GM12878 (cell line): ENCODE measurements around the gene ST6GALNAC3.

Experiments
- DPF2 ChIP-seq: fragments of 450-650 bp; IDR thresholded peaks from 2 replicates; pipeline ENCODE4 v1.6.1; 2017; ENCODE audit warnings: mild to moderate bottlenecking
- EP300 ChIP-seq, 2 experiments: fragments of 150-350 bp in 1 of 2; IDR thresholded peaks; 2 replicates each; pipeline ENCODE4 v1.6.1; 2011 to 2012; ENCODE audit warnings: low read depth in 2 of 2, low read length in 2 of 2, borderline replicate concordance in 1 of 2, improper control_type of control experiment in 1 of 2, inconsistent platforms in 1 of 2; ENCODE audit not compliant: control insufficient read depth in 1 of 2

- TF ChIP-seq EP300 (IDR thresholded peaks at IDR 0.05; ENCODE audit: borderline replicate concordance in 1 of 2, control insufficient read depth in 1 of 2, low read depth in 2 of 2, low read length in 2 of 2): no peak
- no peak for TF ChIP-seq DPF2
Observed at GRCh38 chr1:76390456-76390855, 315.9 kb downstream of the ST6GALNAC3 start.
